Measurements from ENCODE around the gene PNPO.

DNA sequence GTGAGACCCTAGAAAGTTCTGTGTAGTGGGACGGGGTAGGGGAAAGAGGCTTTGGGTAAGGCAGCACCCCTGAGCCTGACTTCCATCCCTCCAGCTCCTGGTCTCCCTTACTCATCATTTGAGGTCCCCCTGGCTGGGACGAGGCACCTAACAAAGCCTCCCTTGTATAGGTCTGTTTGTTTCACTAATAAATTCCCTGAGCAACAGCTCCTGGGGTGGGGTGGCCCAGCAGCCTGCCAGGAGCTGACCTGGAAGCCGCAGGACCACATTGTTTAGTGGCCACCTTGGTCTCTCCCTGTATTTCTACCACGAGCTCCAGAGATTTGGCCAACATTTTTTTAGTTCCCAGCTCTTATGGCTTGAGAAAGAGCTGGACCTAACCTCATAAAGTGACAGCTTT, 9.1 kb downstream of the PNPO start:
- TF ChIP-seq, protein P1, sequence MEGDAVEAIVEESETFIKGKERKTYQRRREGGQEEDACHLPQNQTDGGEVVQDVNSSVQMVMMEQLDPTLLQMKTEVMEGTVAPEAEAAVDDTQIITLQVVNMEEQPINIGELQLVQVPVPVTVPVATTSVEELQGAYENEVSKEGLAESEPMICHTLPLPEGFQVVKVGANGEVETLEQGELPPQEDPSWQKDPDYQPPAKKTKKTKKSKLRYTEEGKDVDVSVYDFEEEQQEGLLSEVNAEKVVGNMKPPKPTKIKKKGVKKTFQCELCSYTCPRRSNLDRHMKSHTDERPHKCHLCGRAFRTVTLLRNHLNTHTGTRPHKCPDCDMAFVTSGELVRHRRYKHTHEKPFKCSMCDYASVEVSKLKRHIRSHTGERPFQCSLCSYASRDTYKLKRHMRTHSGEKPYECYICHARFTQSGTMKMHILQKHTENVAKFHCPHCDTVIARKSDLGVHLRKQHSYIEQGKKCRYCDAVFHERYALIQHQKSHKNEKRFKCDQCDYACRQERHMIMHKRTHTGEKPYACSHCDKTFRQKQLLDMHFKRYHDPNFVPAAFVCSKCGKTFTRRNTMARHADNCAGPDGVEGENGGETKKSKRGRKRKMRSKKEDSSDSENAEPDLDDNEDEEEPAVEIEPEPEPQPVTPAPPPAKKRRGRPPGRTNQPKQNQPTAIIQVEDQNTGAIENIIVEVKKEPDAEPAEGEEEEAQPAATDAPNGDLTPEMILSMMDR (IDR thresholded peaks at IDR 0.05; ENCODE audit: poor library complexity, severe bottlenecking) = no peak
- TF ChIP-seq TAF1 (IDR thresholded peaks at IDR 0.05; ENCODE audit: low read depth) (no peak), MXI1 (conservative IDR thresholded peaks at IDR 0.05; ENCODE audit: poor library complexity, severe bottlenecking) (no peak)

Data from neural cell (in vitro differentiated cells).